K562 (cell line): ENCODE results near the gene UQCRH. TPM values are rescaled to one million over a fixed set of nuclear protein-coding genes. Genes with fewer than 3 reads are reported as not detected.

Source experiments
- ARID1B ChIP-seq: fragments of 450-650 bp; IDR thresholded peaks from 2 replicates; pipeline ENCODE4 v1.6.1; 2016; ENCODE audit warnings: antibody characterized with exemption, mild to moderate bottlenecking, inconsistent platforms
- ASH1L ChIP-seq: fragments of 450-650 bp; IDR thresholded peaks from 2 replicates; pipeline ENCODE4 v1.6.1; 2018; ENCODE audit warnings: borderline replicate concordance, mild to moderate bottlenecking, low read depth; ENCODE audit not compliant: partially characterized antibody
- CEBPZ ChIP-seq: fragments of 150-350 bp; IDR thresholded peaks from 2 replicates; pipeline ENCODE4 v1.6.1; 2014; ENCODE audit warnings: low read depth, mild to moderate bottlenecking, low read length, borderline replicate concordance
- ELF1 ChIP-seq: fragments of 200-800 bp; sonication (Bioruptor generic); IDR thresholded peaks from 2 replicates; pipeline ENCODE4 v1.6.1; 2016; ENCODE audit warnings: missing genetic modification characterization, missing compliant biosample characterization
- GTF2E2 ChIP-seq: fragments of 200-800 bp; sonication (Bioruptor generic); IDR thresholded peaks from 2 replicates; pipeline ENCODE4 v1.6.1; 2016; ENCODE audit warnings: missing genetic modification characterization, missing compliant biosample characterization
- HDAC2 ChIP-seq: fragments of 450-650 bp; IDR thresholded peaks from 2 replicates; pipeline ENCODE4 v1.6.1; 2016; ENCODE audit warnings: mild to moderate bottlenecking
- HMG20A ChIP-seq: fragments of 450-650 bp; formaldehyde crosslinking; conservative IDR thresholded peaks from 2 replicates; pipeline ENCODE4 v1.4.0; 2020; ENCODE audit warnings: mild to moderate bottlenecking, mixed read lengths
- HNRNPUL1 ChIP-seq: fragments of 200-400 bp; formaldehyde crosslinking; IDR thresholded peaks from 2 replicates; pipeline ENCODE4 v1.6.1; 2017; ENCODE audit warnings: low read length
- MEIS2 ChIP-seq: fragments of 450-650 bp; IDR thresholded peaks from 2 replicates; pipeline ENCODE4 v1.6.1; 2014; ENCODE audit warnings: mild to moderate bottlenecking; ENCODE audit not compliant: partially characterized antibody
- NFIX ChIP-seq: fragments of 250-450 bp; sonication (Bioruptor Pico); IDR thresholded peaks from 2 replicates; pipeline ENCODE4 v1.4.0; 2020; ENCODE audit warnings: low read depth, mild to moderate bottlenecking, moderate library complexity
- RHOXF2B ChIP-seq: fragments of 250-450 bp; sonication (Bioruptor Pico); conservative IDR thresholded peaks from 2 replicates; pipeline ENCODE4 v1.5.1; 2021
- SMAD1 ChIP-seq: fragments of 150-350 bp; IDR thresholded peaks from 2 replicates; pipeline ENCODE4 v1.6.1; 2014; ENCODE audit warnings: low read length, low read depth; ENCODE audit not compliant: partially characterized antibody
- STAG1 ChIP-seq: sonication (generic); formaldehyde crosslinking; IDR thresholded peaks from 2 replicates; pipeline ENCODE4 v1.5.0; 2020; ENCODE audit warnings: missing genetic modification reagents, borderline replicate concordance
- TBL1XR1 ChIP-seq, 2 experiments: IDR thresholded peaks; 2 replicates each; pipeline ENCODE4 v1.6.1; 2012; ENCODE audit warnings: improper control_type of control experiment in 2 of 2, low read length in 2 of 2, mild to moderate bottlenecking in 1 of 2
- YY1 ChIP-seq, 3 experiments: IDR thresholded peaks; 2 replicates each; pipeline ENCODE4 v1.6.1; 2011; ENCODE audit warnings: low read length in 2 of 3, mild to moderate bottlenecking in 2 of 3, moderate library complexity in 2 of 3, borderline replicate concordance in 1 of 3, control low read depth in 1 of 3, low read depth in 1 of 3; ENCODE audit not compliant: insufficient read depth in 3 of 3, insufficient replicate concordance in 2 of 3, control insufficient read depth in 1 of 3, insufficient read length in 1 of 3; ENCODE audit errors: extremely low read depth in 1 of 3
- ZKSCAN1 ChIP-seq: fragments of 150-350 bp; IDR thresholded peaks from 2 replicates; pipeline ENCODE4 v1.6.1; 2016; ENCODE audit warnings: low read depth, low read length
- ZNF12 ChIP-seq: sonication (generic); formaldehyde crosslinking; IDR thresholded peaks from 2 replicates; pipeline ENCODE4 v1.4.0; 2020; ENCODE audit warnings: mild to moderate bottlenecking, missing genetic modification reagents
- ZNF384 ChIP-seq: IDR thresholded peaks from 2 replicates; pipeline ENCODE4 v1.6.1; 2012; ENCODE audit warnings: low read depth, low read length, improper control_type of control experiment
- ZNF639 ChIP-seq, 2 experiments: fragments of 200-800 bp in 1 of 2; sonication (Bioruptor generic) in 1 of 2; sonication (generic) in 1 of 2; formaldehyde crosslinking in 1 of 2; IDR thresholded peaks in 1 of 2; conservative IDR thresholded peaks in 1 of 2; 2 replicates each; pipeline versions ENCODE4 v1.5.0 to v1.6.1; 2016 to 2020; ENCODE audit warnings: missing compliant biosample characterization in 1 of 2, missing genetic modification characterization in 1 of 2, missing genetic modification reagents in 1 of 2
- polyA plus RNA-seq, 8 experiments: library from polyadenylated mRNA; depleted of rRNA in 4 of 8; stranded (reverse) in 5 of 8; unstranded in 3 of 8; fragments of >200 nt; fragmentation: Nextera tagmentation in 2 of 8; fragmentation: Illumina TruSeq in 1 of 8; extraction: Ambion mirVana in 2 of 8; extraction: Trizol in 1 of 8; gene quantifications; 2 replicates each; pipeline versions ENCODE4 v1.2.1 to v1.2.3, GENCODE V29; 2011 to 2014; ENCODE audit warnings: inconsistent platforms in 1 of 8, missing spikeins in 1 of 8
- total RNA-seq, 7 experiments: library from RNA; depleted of rRNA in 6 of 7; stranded (reverse); fragments of >200 nt in 6 of 7; fragmentation: Illumina TruSeq in 2 of 7; extraction: Trizol in 2 of 7; gene quantifications; 2 replicates each; pipeline versions ENCODE4 v1.2.1 to v1.2.3, GENCODE V29; 2011 to 2021; ENCODE audit warnings: low replicate concordance in 1 of 7
- TF ChIP-seq, protein P1 (sequence below): fragments of 200-400 bp; formaldehyde crosslinking; IDR thresholded peaks from 2 replicates; pipeline ENCODE4 v1.6.1; 2017; ENCODE audit warnings: mild to moderate bottlenecking, low read depth, low read length, moderate library complexity

The UQCRH gene
- total and polyA plus RNA-seq, 9 of the 15 experiments (the other 6 are each of a cell fraction or from before 2014, with no cell fraction given): 1,267 to 5,184 (median 2,410) TPM

DNA sequence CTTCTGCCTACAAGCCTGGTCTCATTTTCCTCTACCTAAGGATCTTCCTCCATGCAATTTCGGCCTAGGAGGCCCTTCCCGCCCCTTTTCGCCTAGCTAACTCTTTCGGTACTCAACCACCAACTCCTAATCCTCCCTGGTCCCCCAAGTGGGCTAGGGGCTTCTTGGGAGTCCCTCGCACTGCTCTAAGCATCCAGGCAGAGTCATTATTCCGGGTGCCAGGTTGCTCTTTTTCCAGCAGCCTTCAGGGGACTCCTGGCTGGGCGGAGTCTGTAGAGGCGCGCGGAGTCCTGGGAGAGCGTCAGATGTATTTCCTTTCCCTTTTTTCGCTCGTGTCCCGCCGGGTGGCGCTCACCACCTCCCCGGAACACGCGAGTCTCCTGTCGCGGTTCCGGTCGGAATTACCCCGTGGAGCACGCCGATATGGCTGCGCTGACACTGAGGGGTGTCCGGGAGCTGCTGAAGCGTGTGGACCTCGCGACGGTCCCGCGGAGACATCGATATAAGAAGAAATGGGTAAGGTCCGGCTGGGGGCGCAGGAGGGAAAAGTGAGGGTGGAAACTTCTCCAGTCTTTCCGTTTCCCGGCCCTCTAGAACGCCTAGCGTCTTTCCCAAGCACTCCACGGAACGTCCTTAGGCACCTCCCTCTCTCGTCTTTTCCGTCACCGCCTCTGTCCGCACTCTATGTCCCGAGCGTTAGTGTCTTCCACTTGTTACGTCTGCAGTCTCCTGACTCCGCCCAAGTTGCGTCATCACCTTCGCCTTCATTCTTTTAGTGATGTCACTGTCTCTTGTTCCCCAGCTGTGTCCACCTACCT is 37.1 kb downstream of the UQCRH start, which contains the start of gene NSUN4 (continued):
- TF ChIP-seq ZNF639 (CRISPR knock-in tag; conservative IDR thresholded peaks at IDR 0.05 in 1 of 2, IDR thresholded peaks at IDR 0.05 in 1 of 2) (peak in 1 of 2 experiments; percentile 72; a peak in 2 of 4 replicates), ZKSCAN1 (peak; percentile 51; the same call in 1 of the 2 replicates), MEIS2 (peak; percentile 55), ASH1L (no peak), ELF1 (peak; percentile 90), GTF2E2 (peak; percentile 92), TBL1XR1 (IDR thresholded peaks at IDR 0.05; ENCODE audit: low read length in 2 of 2) (peak in 1 of 2 experiments; percentile 91; a peak in 2 of 4 replicates), HDAC2 (peak; percentile 97), ZNF384 (peak; percentile 75), ZNF12 (CRISPR knock-in tag) (peak; percentile 54), YY1 (IDR thresholded peaks at IDR 0.05; ENCODE audit: borderline replicate concordance in 1 of 3, control insufficient read depth in 1 of 3, extremely low read depth in 1 of 3, insufficient read depth in 3 of 3, insufficient read length in 1 of 3, insufficient replicate concordance in 2 of 3, low read depth in 1 of 3, low read length in 2 of 3) (peak; percentile 72 to 97 (median 91)), RHOXF2B (CRISPR knock-in tag) (0 out of 2 replicates have a peak, but pooled peaks have one; percentile 15), STAG1 (CRISPR knock-in tag) (no peak), HMG20A (CRISPR knock-in tag) (no peak), NFIX (CRISPR knock-in tag) (0 out of 2 replicates have a peak, but pooled peaks have one; percentile 15), SMAD1 (no peak), CEBPZ (no peak), ARID1B (peak; percentile 62), HNRNPUL1 (no peak)
- TF ChIP-seq, protein P1, sequence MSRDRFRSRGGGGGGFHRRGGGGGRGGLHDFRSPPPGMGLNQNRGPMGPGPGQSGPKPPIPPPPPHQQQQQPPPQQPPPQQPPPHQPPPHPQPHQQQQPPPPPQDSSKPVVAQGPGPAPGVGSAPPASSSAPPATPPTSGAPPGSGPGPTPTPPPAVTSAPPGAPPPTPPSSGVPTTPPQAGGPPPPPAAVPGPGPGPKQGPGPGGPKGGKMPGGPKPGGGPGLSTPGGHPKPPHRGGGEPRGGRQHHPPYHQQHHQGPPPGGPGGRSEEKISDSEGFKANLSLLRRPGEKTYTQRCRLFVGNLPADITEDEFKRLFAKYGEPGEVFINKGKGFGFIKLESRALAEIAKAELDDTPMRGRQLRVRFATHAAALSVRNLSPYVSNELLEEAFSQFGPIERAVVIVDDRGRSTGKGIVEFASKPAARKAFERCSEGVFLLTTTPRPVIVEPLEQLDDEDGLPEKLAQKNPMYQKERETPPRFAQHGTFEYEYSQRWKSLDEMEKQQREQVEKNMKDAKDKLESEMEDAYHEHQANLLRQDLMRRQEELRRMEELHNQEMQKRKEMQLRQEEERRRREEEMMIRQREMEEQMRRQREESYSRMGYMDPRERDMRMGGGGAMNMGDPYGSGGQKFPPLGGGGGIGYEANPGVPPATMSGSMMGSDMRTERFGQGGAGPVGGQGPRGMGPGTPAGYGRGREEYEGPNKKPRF: no peak
